MM.1S (cell line): Measurements from ENCODE around the gene DDX27.

Experiments
- DNase-seq: peaks from one replicate; pipeline ENCODE4 v3.0.0-alpha.2; 2015
- H2AFZ ChIP-seq: fragments of 300-600 bp; sonication (generic); 2 replicates; pipeline ENCODE4 v1.6.0; 2016; ENCODE audit warnings: antibody characterized with exemption, low read length
- H3F3A ChIP-seq: fragments of 300-600 bp; sonication (generic); 2 replicates; pipeline ENCODE4 v1.6.1; 2016; ENCODE audit warnings: mild to moderate bottlenecking, antibody characterized with exemption, low read length, moderate library complexity, mixed read lengths; ENCODE audit not compliant: insufficient read depth
- H3K27ac ChIP-seq: fragments of 300-600 bp; sonication (generic); 2 replicates; pipeline ENCODE4 v1.5.1; 2016; ENCODE audit warnings: mild to moderate bottlenecking, low read length
- H3K27me3 ChIP-seq: fragments of 300-600 bp; sonication (generic); replicated peaks from 2 replicates; pipeline ENCODE4 v1.6.0; 2016; ENCODE audit warnings: low read length; ENCODE audit not compliant: insufficient read depth
- H3K36me3 ChIP-seq: fragments of 300-600 bp; sonication (generic); replicated peaks from 2 replicates; pipeline ENCODE4 v1.6.1; 2016; ENCODE audit warnings: mild to moderate bottlenecking, low read length, mixed read lengths; ENCODE audit not compliant: insufficient read depth
- H3K4me1 ChIP-seq: fragments of 300-600 bp; sonication (generic); 2 replicates; pipeline ENCODE4 v1.6.1; 2016; ENCODE audit warnings: low read length, mixed read lengths
- H3K4me2 ChIP-seq: fragments of 300-600 bp; sonication (generic); 2 replicates; pipeline ENCODE4 v1.6.0; 2016; ENCODE audit warnings: low read depth, low read length
- H3K4me3 ChIP-seq: fragments of 300-600 bp; sonication (generic); 2 replicates; pipeline ENCODE4 v1.5.1; 2016; ENCODE audit warnings: low read length, mixed read lengths
- H3K79me2 ChIP-seq: fragments of 300-600 bp; sonication (generic); 2 replicates; pipeline ENCODE4 v1.6.1; 2016; ENCODE audit warnings: mixed run types, low read length, mixed read lengths
- H3K9ac ChIP-seq: fragments of 300-600 bp; sonication (generic); 2 replicates; pipeline ENCODE4 v1.6.1; 2016; ENCODE audit warnings: low read length, mixed read lengths
- H3K9me2 ChIP-seq: fragments of 300-600 bp; sonication (generic); replicated peaks from 2 replicates; pipeline ENCODE4 v1.6.1; 2016; ENCODE audit warnings: mild to moderate bottlenecking, low read length, mixed read lengths; ENCODE audit not compliant: insufficient read depth
- H3K9me3 ChIP-seq: fragments of 300-600 bp; sonication (generic); replicated peaks from 2 replicates; pipeline ENCODE4 v1.6.1; 2016; ENCODE audit warnings: mild to moderate bottlenecking, low read length, mixed read lengths; ENCODE audit not compliant: insufficient read depth
- H4K20me1 ChIP-seq: fragments of 300-600 bp; sonication (generic); 2 replicates; pipeline ENCODE4 v1.6.1; 2016; ENCODE audit warnings: mild to moderate bottlenecking, low read length, moderate library complexity, mixed read lengths; ENCODE audit not compliant: insufficient read depth
- CTCF ChIP-seq: fragments of 300-600 bp; sonication (generic); IDR thresholded peaks from 2 replicates; pipeline ENCODE4 v1.5.1; 2016; ENCODE audit warnings: antibody characterized with exemption, low read length, mixed read lengths
- EZH2 ChIP-seq: fragments of 300-600 bp; sonication (generic); optimal IDR thresholded peaks from 2 replicates; pipeline ENCODE3; 2017; ENCODE audit warnings: low read depth, mild to moderate bottlenecking, antibody characterized with exemption, low read length, mixed read lengths
- EZH2phosphoT487 ChIP-seq: fragments of 300-600 bp; sonication (generic); IDR thresholded peaks from 2 replicates; pipeline ENCODE4 v1.6.1; 2018; ENCODE audit warnings: antibody characterized with exemption, low read length

Gene DDX27

GRCh38 chr20:49275216-49275615, 56.0 kb downstream of the DDX27 start:
- TF ChIP-seq CTCF (no peak), EZH2 (no peak), EZH2phosphoT487 (no peak)
- Histone ChIP-seq H3K9ac (no peak overlapping the region), H3K27me3 (no peaks in the 10 kb centered on the region), H3K36me3 (peaks cover 22% of the 10 kb centered on the region), H4K20me1 (no peaks in the 10 kb centered on the region), H3K4me2 (no peak overlapping the region), H3K9me2 (no peaks in the 10 kb centered on the region), H3K4me1 (peaks cover 37% of the 10 kb centered on the region), H3K27ac (no peak overlapping the region), H3K79me2 (peaks cover 33% of the 10 kb centered on the region), H3K9me3 (no peaks in the 10 kb centered on the region), H3K4me3 (no peak overlapping the region), H2AFZ (no peak overlapping the region), H3F3A (peaks cover 37% of the 10 kb centered on the region)
- DNase-seq: no peak

- no peak overlapping the region for H3K9ac ChIP-seq
- H4K20me1 ChIP-seq: no peaks in the 10 kb centered on the region
- H3K27ac ChIP-seq: no peak overlapping the region
- no peak overlapping the region; the same call in 1 of the 2 replicates for H3K4me2 ChIP-seq
- H3K27me3 ChIP-seq: no peaks in the 10 kb centered on the region
- peaks cover 37% of the 10 kb centered on the region for H3F3A ChIP-seq
- H3K4me1 ChIP-seq: peaks cover 37% of the 10 kb centered on the region
- H3K36me3 ChIP-seq: peaks cover 22% of the 10 kb centered on the region
- H3K9me2 ChIP-seq: no peaks in the 10 kb centered on the region
- H2AFZ ChIP-seq: no peak overlapping the region
- DNase-seq: no peak
- H3K9me3 ChIP-seq: no peaks in the 10 kb centered on the region
- H3K4me3 ChIP-seq: no peak overlapping the region
- peaks cover 38% of the 10 kb centered on the region for H3K79me2 ChIP-seq
- TF ChIP-seq EZH2 (no peak), EZH2phosphoT487 (no peak), CTCF (no peak)
Observed at GRCh38 chr20:49275636-49276035, 56.4 kb downstream of the DDX27 start.

GRCh38 chr20:49276161-49276960, 57.1 kb downstream of the DDX27 start:
- Histone ChIP-seq H3K9me3 (no peaks in the 10 kb centered on the region), H3K4me2 (peak overlapping the region; percentile 85; the same call in 1 of the 2 replicates), H3K9ac (no peak overlapping the region), H3K9me2 (no peaks in the 10 kb centered on the region), H3K36me3 (peaks cover 25% of the 10 kb centered on the region), H4K20me1 (no peaks in the 10 kb centered on the region), H3K4me1 (peaks cover 37% of the 10 kb centered on the region), H3K79me2 (peaks cover 40% of the 10 kb centered on the region), H3F3A (peaks cover 42% of the 10 kb centered on the region), H3K27ac (no peak overlapping the region), H2AFZ (no peak overlapping the region), H3K27me3 (no peaks in the 10 kb centered on the region), H3K4me3 (no peak overlapping the region)
- no peak for DNase-seq
- no peak for TF ChIP-seq CTCF
- TF ChIP-seq EZH2: no peak
- TF ChIP-seq EZH2phosphoT487: no peak
